GM18517 (cell line): Measurements from ENCODE around the gene CD83.
"Not testable (repeated sequence)": the region's sequence is repeated elsewhere in the genome, so short reads cannot be mapped to it uniquely, and the experiment has no call there.

Source experiments
- ATAC-seq: cut with Tn5 transposase; IDR thresholded peaks from one replicate; pipeline ENCODE4 v1.9.1; 2021; ENCODE audit warnings: mild to moderate bottlenecking, moderate library complexity; ENCODE audit not compliant: unreplicated experiment

CD83 gene

DNA sequence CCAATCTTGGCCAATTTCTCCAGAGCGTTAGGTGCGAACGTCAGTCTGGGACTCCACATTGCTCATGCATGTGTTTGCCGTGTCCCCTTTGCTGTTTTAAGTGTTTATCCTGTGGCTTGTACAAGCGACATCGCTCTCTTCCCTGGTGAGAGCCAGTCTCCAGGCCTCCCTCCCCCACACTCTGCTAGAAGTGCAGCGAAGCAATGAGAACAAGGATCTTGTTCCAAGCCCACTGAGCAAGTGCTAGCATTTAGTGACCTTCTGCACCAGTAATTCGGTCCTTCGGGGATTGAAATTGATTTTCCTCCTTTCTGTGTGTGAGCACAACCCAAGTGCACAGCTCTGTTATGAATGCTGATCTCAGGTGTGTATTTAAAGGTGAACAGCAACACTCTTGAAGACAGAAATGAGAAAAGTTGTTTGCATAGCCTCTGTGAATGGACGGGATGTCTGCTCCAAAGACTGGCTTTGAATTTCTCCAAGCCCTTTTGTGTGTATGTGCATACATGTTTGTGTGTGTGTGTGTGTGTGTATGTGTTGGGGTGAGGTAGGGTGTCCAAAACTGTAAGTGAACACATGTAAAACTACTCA is 29.0 kb downstream of the CD83 start:
- ATAC-seq, result no peak

DNA sequence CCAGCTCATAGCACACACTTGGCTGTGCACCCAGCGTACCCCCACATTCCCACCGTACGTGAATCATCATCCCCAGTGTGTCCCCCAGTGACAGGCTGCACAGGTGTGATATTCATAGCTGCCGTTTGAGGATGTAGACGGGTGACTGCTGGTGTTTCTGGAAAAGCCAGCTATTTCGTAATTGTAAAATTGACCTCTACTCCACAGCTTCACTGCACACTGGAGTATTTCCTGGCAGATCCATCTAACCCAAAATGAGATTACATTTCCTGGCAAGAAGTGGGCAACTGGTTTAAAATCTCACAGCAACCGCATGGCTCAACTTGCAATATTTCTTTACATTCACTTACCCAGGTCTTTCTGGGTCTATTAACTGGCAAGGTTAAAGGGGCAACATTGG is 30.3 kb downstream of the CD83 start:
- ATAC-seq, result no peak

- no peak for ATAC-seq
Measured at GRCh38 chr6:14148471-14148870, 30.9 kb downstream of the CD83 start.

DNA sequence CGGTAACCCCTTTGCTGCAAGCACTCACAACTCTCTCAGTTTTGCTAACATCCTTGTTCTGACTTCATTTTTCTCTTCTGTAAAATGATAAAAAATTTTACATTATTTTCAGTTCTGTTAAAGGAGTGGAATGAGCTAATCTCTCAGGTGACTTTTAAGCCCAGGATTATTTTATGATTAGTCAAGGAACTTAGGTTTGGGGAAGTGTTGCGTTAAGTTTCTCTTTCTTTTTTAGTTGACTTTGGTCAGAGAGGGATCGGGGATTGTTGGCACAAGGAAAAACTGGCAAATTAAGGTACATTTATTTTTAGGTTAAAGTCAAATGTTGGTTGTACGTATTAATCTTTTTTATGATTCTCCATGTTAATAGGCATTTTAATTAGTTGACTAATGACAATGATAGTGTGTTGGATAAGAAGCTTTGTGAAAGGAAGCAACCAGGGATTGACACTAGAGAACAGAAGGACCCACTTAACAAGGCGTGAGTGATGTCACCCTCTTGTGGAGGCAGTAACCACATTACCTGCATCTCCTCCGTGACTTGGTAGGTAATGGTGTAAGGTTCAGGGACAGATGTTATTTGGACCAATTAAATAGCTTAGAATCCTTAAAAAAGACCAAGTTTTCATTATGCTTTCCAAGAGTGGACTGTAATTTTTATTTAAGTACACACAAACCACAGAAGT is 31.6 kb downstream of the CD83 start:
- ATAC-seq, result no peak

- no peak for ATAC-seq
Measured at GRCh38 chr6:14149739-14150130, 32.2 kb downstream of the CD83 start.

GRCh38 chr6:14151300-14151699 is 33.7 kb downstream of the CD83 start:
- ATAC-seq, result not testable (repeated sequence)

- ATAC-seq, result no peak
Measured at GRCh38 chr6:14151773-14152172, 34.2 kb downstream of the CD83 start.

DNA sequence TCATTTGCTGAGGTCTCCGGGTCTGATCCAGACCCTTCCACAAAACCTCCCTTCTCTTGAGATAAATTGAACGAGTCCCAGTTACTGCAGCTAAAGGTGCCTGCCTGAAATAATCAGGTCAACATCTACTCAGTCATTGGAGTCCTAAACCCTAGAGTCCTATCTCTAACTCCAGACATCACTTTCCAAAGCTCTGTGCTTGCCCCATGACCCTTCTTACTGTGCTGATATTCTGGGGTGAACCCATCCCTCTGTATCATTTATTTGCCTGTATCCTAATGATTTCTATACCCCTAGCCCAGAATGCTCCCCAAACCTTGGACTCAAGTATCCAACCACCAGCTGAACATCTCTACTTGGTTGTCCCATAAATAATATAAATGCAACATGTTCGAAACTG is 35.7 kb downstream of the CD83 start:
- ATAC-seq, result no peak

- ATAC-seq, result no peak
Measured at GRCh38 chr6:14159090-14159489, 41.5 kb downstream of the CD83 start.

DNA sequence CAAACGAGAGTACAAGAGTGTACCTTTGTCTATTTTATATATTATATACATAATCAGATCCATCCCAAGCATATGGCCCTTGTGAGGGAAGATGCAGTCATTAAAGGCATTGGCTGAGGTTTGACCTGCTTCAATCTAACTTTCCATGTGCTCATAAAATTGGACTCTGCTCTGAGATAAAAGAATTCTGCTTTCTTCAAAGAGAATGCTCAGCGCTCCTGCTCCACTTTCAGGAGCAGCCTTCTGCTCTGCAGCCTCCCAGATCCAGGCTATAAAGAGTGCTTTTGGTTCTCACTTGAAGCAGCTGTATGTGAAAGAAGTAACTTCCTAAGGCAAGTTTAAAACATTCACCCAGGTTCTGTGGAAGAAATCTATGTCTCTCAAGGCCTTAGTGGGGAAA is 45.3 kb downstream of the CD83 start:
- no peak for ATAC-seq

- no peak for ATAC-seq
Measured at GRCh38 chr6:14165091-14165490, 47.5 kb downstream of the CD83 start.

- no peak for ATAC-seq
Measured at GRCh38 chr6:14166839-14167238, 49.3 kb downstream of the CD83 start.

GRCh38 chr6:14170128-14170527 is 52.6 kb downstream of the CD83 start:
- no peak for ATAC-seq

DNA sequence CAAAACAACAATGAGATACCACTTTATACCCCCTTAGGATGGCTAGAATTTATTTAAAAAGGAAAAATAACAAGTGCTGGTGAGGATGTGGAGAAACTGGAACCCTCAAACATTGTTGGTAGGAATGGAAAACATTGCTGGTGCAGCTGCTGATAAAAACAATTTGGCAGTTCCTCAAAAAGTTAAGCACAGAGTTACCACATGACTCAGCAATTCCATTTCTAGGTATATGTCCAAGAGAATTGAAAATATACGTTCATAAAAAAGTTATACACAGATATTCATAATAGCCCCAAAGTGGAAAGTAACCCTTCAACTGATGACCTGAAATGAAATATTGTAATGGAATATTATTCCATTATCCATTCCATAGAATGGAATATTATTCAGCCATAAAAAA is 55.0 kb downstream of the CD83 start:
- no peak for ATAC-seq

DNA sequence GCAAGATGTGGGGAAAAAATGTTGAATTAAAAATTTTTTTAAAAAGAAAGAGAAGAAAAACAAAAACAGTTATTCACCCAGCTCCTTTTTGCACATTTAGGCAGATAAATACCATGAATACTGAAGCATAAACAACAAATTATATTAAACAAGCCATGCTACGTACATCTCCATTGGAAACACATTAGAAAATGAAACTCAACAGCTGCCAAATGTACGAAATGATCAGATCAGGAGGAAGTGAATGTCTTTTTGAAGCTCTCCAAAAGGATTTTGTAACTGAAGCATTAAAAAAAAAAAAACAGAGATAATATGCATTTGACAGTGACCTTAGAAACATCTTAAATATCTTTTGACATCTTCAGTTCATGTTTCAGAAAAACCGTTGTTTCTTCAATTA is 56.7 kb downstream of the CD83 start:
- no peak for ATAC-seq

DNA sequence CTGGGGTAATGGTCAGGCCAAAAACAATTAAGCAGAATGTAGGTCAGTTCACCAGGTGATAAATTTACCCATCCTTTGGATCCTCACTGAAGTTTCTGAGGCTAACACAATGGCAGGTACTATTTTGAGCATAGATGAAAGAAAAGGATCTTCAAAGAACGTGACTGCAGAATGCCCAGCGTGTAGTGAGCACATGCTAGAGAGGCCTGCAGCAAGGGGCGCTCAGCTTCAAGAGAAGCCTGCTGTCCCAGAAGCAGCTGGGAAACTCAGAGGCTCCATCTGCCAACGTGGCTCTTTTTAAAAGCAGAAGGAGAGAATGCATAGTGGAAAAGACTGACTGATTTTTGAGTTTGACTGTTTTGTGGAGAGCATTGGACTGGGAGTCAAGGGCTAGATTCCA is 57.4 kb downstream of the CD83 start:
- ATAC-seq, result no peak

- ATAC-seq, result no peak
Measured at GRCh38 chr6:14176429-14176828, 58.9 kb downstream of the CD83 start.

DNA sequence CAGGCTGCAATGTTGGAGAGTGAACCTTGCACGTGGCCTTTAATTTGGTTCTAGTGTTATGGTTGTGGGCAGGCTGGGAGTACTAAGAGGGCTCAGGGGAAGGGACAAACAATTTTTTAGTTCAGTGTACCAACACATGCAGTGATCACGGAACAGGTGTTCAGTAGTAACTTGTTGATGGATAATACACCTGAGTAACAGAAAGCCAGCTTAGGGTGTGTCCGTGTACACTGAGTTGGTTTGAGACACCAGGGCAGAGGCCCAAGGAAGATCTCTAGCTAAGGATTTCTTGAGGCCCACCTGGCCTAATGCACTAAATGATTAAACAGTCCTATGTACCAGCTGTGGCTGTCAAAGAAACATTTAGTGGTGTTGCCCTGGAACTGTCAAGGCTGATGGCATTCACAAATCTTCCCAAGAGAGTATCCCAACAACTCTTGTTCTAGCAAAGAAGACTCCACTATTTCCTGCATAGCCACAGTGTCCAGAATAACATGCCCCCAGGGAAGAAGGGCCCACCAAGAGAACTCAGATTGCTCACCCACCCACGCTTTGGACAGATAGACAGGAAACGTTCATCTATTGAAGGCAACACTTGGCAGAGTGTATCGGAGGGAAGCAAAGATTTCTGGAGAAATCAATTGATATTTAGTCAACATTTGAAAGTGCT is 60.0 kb downstream of the CD83 start:
- ATAC-seq, result no peak

DNA sequence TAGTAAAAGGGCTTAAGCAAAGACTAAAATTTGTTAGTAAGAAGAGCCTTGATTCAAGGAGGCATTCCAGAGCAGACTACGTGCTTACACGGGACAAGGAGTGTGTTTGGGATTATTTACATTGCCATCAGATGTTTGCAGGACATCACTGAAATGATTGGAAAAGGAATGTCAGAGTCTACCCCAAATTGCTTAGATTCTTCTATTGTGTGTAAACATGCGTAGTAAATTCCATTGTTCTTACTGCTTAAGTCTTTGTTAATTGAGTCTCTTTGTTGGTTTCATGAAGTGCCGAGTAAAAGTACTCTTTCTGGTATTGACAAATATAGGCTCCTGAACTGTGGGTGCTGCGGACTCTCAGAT is 60.5 kb downstream of the CD83 start:
- no peak for ATAC-seq

DNA sequence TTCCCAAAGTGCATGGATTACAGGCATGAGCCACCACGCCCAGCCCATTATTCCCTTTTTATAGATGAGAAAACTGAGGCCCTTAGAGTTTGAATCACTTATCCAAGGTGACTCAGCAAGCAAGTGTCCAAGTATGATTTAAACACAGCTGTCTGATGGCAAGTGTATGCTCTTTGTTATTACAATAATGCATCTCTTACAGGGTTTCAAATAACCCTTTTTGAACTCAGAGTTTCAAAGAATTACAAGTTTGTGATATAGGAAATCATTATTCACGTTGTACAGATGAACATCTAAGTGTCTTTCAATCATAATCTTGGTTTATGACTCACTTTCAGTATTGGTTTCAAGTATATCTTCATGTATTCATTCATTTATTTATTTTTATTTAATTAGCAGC is 63.0 kb downstream of the CD83 start:
- ATAC-seq, result no peak

DNA sequence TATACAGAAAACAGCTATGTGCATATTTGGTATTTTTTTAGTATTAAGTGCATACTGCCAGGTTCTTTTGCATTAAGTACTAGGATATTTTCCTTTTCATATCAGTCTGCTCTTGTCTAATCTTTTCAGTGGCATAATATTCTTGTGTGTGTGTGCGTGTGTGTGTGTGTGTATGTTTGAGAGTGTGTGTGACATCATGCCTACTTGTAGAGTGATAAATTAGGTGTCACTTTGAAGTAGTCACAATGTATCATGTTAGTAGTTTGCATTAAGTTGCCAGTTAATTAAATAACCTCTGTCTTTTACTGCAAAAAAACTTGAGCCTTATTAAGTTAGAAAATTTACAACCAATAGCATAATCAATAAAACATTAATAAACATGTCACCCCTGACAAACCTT is 65.3 kb downstream of the CD83 start:
- ATAC-seq, result no peak
